Hepatocyte (in vitro differentiated cells): ENCODE measurements around the gene CRB3. TPM values are rescaled to one million over a fixed set of nuclear protein-coding genes. Genes with fewer than 3 reads are reported as not detected.

Experiments used
- DNase-seq: peaks from one replicate; pipeline ENCODE4 v3.0.0-alpha.2; 2016; ENCODE audit warnings: low spot score
- H2AFZ ChIP-seq: fragments of 200-600 bp; sonication (generic); 2 replicates; pipeline ENCODE4 v1.6.0; 2016; ENCODE audit warnings: antibody characterized with exemption, mild to moderate bottlenecking
- H3K27ac ChIP-seq: fragments of 200-600 bp; sonication (generic); 2 replicates; pipeline ENCODE4 v1.5.1; 2016; ENCODE audit warnings: mild to moderate bottlenecking
- H3K27me3 ChIP-seq: fragments of 200-600 bp; sonication (generic); 2 replicates; pipeline ENCODE4 v1.6.1; 2016
- H3K36me3 ChIP-seq: fragments of 200-600 bp; sonication (generic); replicated peaks from 2 replicates; pipeline ENCODE4 v1.5.1; 2016; ENCODE audit warnings: low read depth; ENCODE audit not compliant: insufficient read depth
- H3K4me1 ChIP-seq: fragments of 200-600 bp; sonication (generic); 2 replicates; pipeline ENCODE4 v1.5.1; 2016; ENCODE audit warnings: mild to moderate bottlenecking, moderate library complexity; ENCODE audit not compliant: insufficient read depth
- H3K4me2 ChIP-seq: fragments of 200-600 bp; sonication (generic); 2 replicates; pipeline ENCODE4 v1.6.0; 2016
- H3K4me3 ChIP-seq: fragments of 200-600 bp; sonication (generic); 2 replicates; pipeline ENCODE4 v1.5.1; 2016; ENCODE audit warnings: mild to moderate bottlenecking
- H3K79me2 ChIP-seq: fragments of 200-600 bp; sonication (generic); 2 replicates; pipeline ENCODE4 v1.6.0; 2017; ENCODE audit warnings: mild to moderate bottlenecking
- H3K9me2 ChIP-seq: fragments of 200-600 bp; sonication (generic); replicated peaks from 2 replicates; pipeline ENCODE4 v1.6.0; 2017; ENCODE audit warnings: mild to moderate bottlenecking; ENCODE audit not compliant: insufficient read depth
- H3K9me3 ChIP-seq: fragments of 200-600 bp; sonication (generic); 2 replicates; pipeline ENCODE4 v1.5.1; 2016; ENCODE audit warnings: low read depth, mild to moderate bottlenecking
- H4K20me1 ChIP-seq: fragments of 200-600 bp; sonication (generic); 2 replicates; pipeline ENCODE4 v1.6.0; 2016; ENCODE audit warnings: mild to moderate bottlenecking; ENCODE audit not compliant: insufficient read depth, poor library complexity, severe bottlenecking
- CTCF ChIP-seq: fragments of 200-600 bp; sonication (generic); IDR thresholded peaks from 2 replicates; pipeline ENCODE4 v1.5.1; 2016; ENCODE audit warnings: antibody characterized with exemption, mild to moderate bottlenecking; ENCODE audit not compliant: poor library complexity
- EZH2 ChIP-seq: fragments of 200-600 bp; sonication (generic); IDR thresholded peaks from 2 replicates; pipeline ENCODE4 v1.6.1; 2016; ENCODE audit warnings: antibody characterized with exemption, mild to moderate bottlenecking, borderline replicate concordance
- EZH2phosphoT487 ChIP-seq: fragments of 200-600 bp; sonication (generic); IDR thresholded peaks from one replicate; pipeline ENCODE4 v1.6.1; 2018; ENCODE audit warnings: antibody characterized with exemption, mild to moderate bottlenecking, low read depth, moderate library complexity; ENCODE audit not compliant: unreplicated experiment, severe bottlenecking
- WGBS: methylation state at CpG from one replicate; pipeline ENCODE4 v1.1.6; 2016; ENCODE audit warnings: low lambda C conversion rate; ENCODE audit errors: missing lambda C conversion rate; 5-methylcytosine and 5-hydroxymethylcytosine counted together
- polyA plus RNA-seq: library from polyadenylated mRNA; unstranded; fragments of >200 nt; fragmentation: Nextera tagmentation; extraction: Ambion mirVana; gene quantifications from 2 replicates; pipeline ENCODE4 v1.2.1, GENCODE V29; 2016
- total RNA-seq: library from RNA; depleted of rRNA; stranded (reverse); fragments of >200 nt; gene quantifications from 2 replicates; pipeline ENCODE4 v1.2.3, GENCODE V29; 2014

The CRB3 gene
- total and polyA plus RNA-seq, 2 experiments from 2014 or later = 42.5 to 71.4 TPM

- Histone ChIP-seq H3K36me3 (no peaks in the 10 kb centered on the region), H3K27ac (no peak overlapping the region), H3K9me2 (no peaks in the 10 kb centered on the region), H4K20me1 (no peaks in the 10 kb centered on the region), H3K4me1 (no peaks in the 10 kb centered on the region), H3K4me3 (no peak overlapping the region), H2AFZ (no peak overlapping the region), H3K4me2 (no peak overlapping the region), H3K9me3 (no peaks in the 10 kb centered on the region), H3K79me2 (no peaks in the 10 kb centered on the region), H3K27me3 (no peaks in the 10 kb centered on the region)
- DNase-seq = peak; percentile 45
- no peak for TF ChIP-seq CTCF
- TF ChIP-seq EZH2 = no peak
- TF ChIP-seq EZH2phosphoT487 = no peak
- WGBS = 79% methylated on average over 20 of the region's 20 CpGs
Observed at GRCh38 chr19:6509118-6509971, 45.3 kb downstream of the CRB3 start.

- no peak overlapping the region for H3K27ac ChIP-seq
- TF ChIP-seq CTCF (no peak), EZH2phosphoT487 (no peak), EZH2 (no peak)
- H3K79me2 ChIP-seq = no peaks in the 10 kb centered on the region
- H3K4me3 ChIP-seq = no peak overlapping the region
- 77% methylated on average over 7 of the region's 7 CpGs for whole genome bisulfite sequencing
- H3K9me2 ChIP-seq = no peaks in the 10 kb centered on the region
- H4K20me1 ChIP-seq = no peaks in the 10 kb centered on the region
- H3K4me2 ChIP-seq = no peak overlapping the region
- no peaks in the 10 kb centered on the region for H3K27me3 ChIP-seq
- H3K9me3 ChIP-seq = no peaks in the 10 kb centered on the region
- H3K36me3 ChIP-seq = no peaks in the 10 kb centered on the region
- no peak for DNase-seq
- H3K4me1 ChIP-seq = no peaks in the 10 kb centered on the region
- no peak overlapping the region for H2AFZ ChIP-seq
Observed at GRCh38 chr19:6510618-6511017, 46.5 kb downstream of the CRB3 start.

- TF ChIP-seq EZH2 = no peak
- TF ChIP-seq EZH2phosphoT487 = no peak
- DNase-seq = no peak
- no peaks in the 10 kb centered on the region for H4K20me1 ChIP-seq
- 80% methylated on average over 9 of the region's 9 CpGs for WGBS
- H3K79me2 ChIP-seq = no peaks in the 10 kb centered on the region
- no peaks in the 10 kb centered on the region for H3K36me3 ChIP-seq
- H2AFZ ChIP-seq = no peak overlapping the region
- peak overlapping the region; percentile 82 for H3K27ac ChIP-seq
- no peaks in the 10 kb centered on the region for H3K4me1 ChIP-seq
- H3K9me2 ChIP-seq = no peaks in the 10 kb centered on the region
- no peaks in the 10 kb centered on the region for H3K27me3 ChIP-seq
- no peaks in the 10 kb centered on the region for H3K9me3 ChIP-seq
- no peak overlapping the region for H3K4me2 ChIP-seq
- H3K4me3 ChIP-seq = no peak overlapping the region
Observed at GRCh38 chr19:6514089-6514488, 50.0 kb downstream of the CRB3 start.

GRCh38 chr19:6514926-6515544 lies 51.0 kb downstream of the CRB3 start:
- no peak overlapping the region for H2AFZ ChIP-seq
- no peak overlapping the region for H3K27ac ChIP-seq
- WGBS = 95% methylated on average over 15 of the region's 15 CpGs
- H4K20me1 ChIP-seq = no peaks in the 10 kb centered on the region
- H3K4me2 ChIP-seq = no peak overlapping the region
- TF ChIP-seq EZH2phosphoT487 = no peak
- TF ChIP-seq CTCF = no peak
- TF ChIP-seq EZH2 = no peak
- no peak overlapping the region for H3K4me3 ChIP-seq
- H3K36me3 ChIP-seq = no peaks in the 10 kb centered on the region
- no peaks in the 10 kb centered on the region for H3K9me2 ChIP-seq
- H3K9me3 ChIP-seq = no peaks in the 10 kb centered on the region
- H3K4me1 ChIP-seq = no peaks in the 10 kb centered on the region
- no peak for DNase-seq
- H3K79me2 ChIP-seq = no peaks in the 10 kb centered on the region
- H3K27me3 ChIP-seq = no peaks in the 10 kb centered on the region
